CD4-positive, alpha-beta T cell treated with Interferon gamma for 1 hour (primary cell): ENCODE data around the gene SGK1.
"Not testable (repeated sequence)": the region's sequence is repeated elsewhere in the genome, so short reads cannot be mapped to it uniquely, and the experiment has no call there.

Experiments
- DNase-seq: peaks from one replicate; pipeline ENCODE4 v3.0.0-alpha.2; 2020

The SGK1 gene

GRCh38 chr6:134326192-134326591 is 8.3 kb upstream of the SGK1 start:
- not testable (repeated sequence) for DNase-seq

- no peak for DNase-seq
Measured at GRCh38 chr6:134324766-134325165, 6.9 kb upstream of the SGK1 start.

- no peak for DNase-seq
Measured at GRCh38 chr6:134324141-134324540, 6.2 kb upstream of the SGK1 start.

- no peak for DNase-seq
Measured at GRCh38 chr6:134323698-134324097, 5.8 kb upstream of the SGK1 start.

- DNase-seq = no peak
Measured at GRCh38 chr6:134323294-134323693, 5.4 kb upstream of the SGK1 start.

- no peak for DNase-seq
Measured at GRCh38 chr6:134322216-134322615, 4.3 kb upstream of the SGK1 start.

- DNase-seq = no peak
Measured at GRCh38 chr6:134321246-134321645, 3.3 kb upstream of the SGK1 start.

- DNase-seq = not testable (repeated sequence)
Measured at GRCh38 chr6:134319686-134320085, 1.8 kb upstream of the SGK1 start.

- DNase-seq = no peak
Measured at GRCh38 chr6:134318974-134319281, 1.0 kb upstream of the SGK1 start.

GRCh38 chr6:134318236-134318973 is 493 bp upstream of the SGK1 start:
- DNase-seq = no peak

- DNase-seq = no peak
Measured at GRCh38 chr6:134316733-134317431, 1.0 kb downstream of the SGK1 start.

GRCh38 chr6:134315974-134316441 is 1.9 kb downstream of the SGK1 start:
- no peak for DNase-seq

- no peak for DNase-seq
Measured at GRCh38 chr6:134315189-134315588, 2.7 kb downstream of the SGK1 start.

- DNase-seq = no peak
Measured at GRCh38 chr6:134314006-134314821, 3.7 kb downstream of the SGK1 start.

- no peak for DNase-seq
Measured at GRCh38 chr6:134312038-134312660, 5.8 kb downstream of the SGK1 start.

- no peak for DNase-seq
Measured at GRCh38 chr6:134310817-134311216, 7.1 kb downstream of the SGK1 start.

GRCh38 chr6:134309983-134310605 is 7.8 kb downstream of the SGK1 start:
- DNase-seq = no peak

GRCh38 chr6:134309227-134309626 is 8.7 kb downstream of the SGK1 start:
- DNase-seq = no peak

- DNase-seq = no peak
Measured at GRCh38 chr6:134308800-134309199, 9.1 kb downstream of the SGK1 start.

- DNase-seq = no peak
Measured at GRCh38 chr6:134307870-134308269, 10.0 kb downstream of the SGK1 start.

- DNase-seq = no peak
Measured at GRCh38 chr6:134307075-134307474, 10.8 kb downstream of the SGK1 start.

GRCh38 chr6:134304381-134304780 is 13.5 kb downstream of the SGK1 start:
- not testable (repeated sequence) for DNase-seq

GRCh38 chr6:134303891-134304290 is 14.0 kb downstream of the SGK1 start:
- no peak for DNase-seq
